GM12891 (cell line): ENCODE data around the gene CHI3L2.

Experiments
- POLR2A ChIP-seq: IDR thresholded peaks from 2 replicates; pipeline ENCODE4 v1.6.1; 2011; ENCODE audit warnings: low read depth, low read length, control low read depth
- POLR2AphosphoS5 ChIP-seq: IDR thresholded peaks from 2 replicates; pipeline ENCODE4 v1.6.1; 2011; ENCODE audit warnings: low read depth, low read length, control low read depth
- POU2F2 ChIP-seq: IDR thresholded peaks from 2 replicates; pipeline ENCODE4 v1.6.1; 2011; ENCODE audit warnings: low read depth, mild to moderate bottlenecking, control low read depth, low read length, moderate library complexity
- TAF1 ChIP-seq: IDR thresholded peaks from 2 replicates; pipeline ENCODE4 v1.6.1; 2011; ENCODE audit warnings: low read depth, low read length, control low read depth

- TF ChIP-seq POLR2A (no peak), POLR2AphosphoS5 (no peak), TAF1 (no peak), POU2F2 (no peak)
These were observed 9.3 kb downstream of the CHI3L2 start for GRCh38 chr1:111236806-111237205.
